ENCODE measurements around the gene WNT9B. TPM values are rescaled to one million over a fixed set of nuclear protein-coding genes. Genes with fewer than 3 reads are reported as not detected.

The WNT9B gene
- total and polyA plus RNA-seq, 2 donors = 0.02 to 0.05 TPM

DNA sequence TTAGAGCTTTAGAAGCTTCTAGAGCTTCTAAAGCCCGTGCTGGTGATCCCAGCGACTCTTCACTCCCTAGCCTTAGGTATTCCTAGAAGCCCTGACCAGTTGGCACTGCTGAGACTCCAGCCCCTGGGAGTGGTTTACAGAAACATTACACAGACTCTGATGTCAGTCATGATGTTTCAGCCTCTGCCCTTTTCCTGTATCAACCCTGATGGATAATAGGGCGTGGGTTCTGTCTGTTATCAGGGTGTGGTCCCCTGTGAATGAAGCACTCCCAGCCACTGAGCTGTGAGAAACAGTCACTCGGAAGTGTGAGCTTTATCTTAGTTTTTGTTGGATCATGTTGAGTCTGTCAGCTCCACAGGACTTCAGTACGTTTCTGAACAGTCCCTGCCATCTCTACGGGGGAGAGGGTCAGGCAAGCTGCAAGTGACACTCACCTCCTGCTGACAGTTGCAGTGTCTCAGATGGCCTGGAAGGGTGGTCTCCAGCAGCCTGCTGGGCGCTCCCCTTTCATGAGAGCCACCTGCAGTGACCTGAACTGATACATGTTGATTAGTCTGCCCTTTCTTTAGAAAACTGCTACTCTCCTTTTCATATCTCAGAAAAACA, 84.4 kb downstream of the WNT9B start:
- DNase-seq (ENCODE audit: low read depth in 6 of 9, low spot score in 9 of 9) = no peak
- WGBS = 97% methylated on average over 7 of the region's 7 CpGs
- no peak overlapping the region for H3K4me3 ChIP-seq (ENCODE audit: low read length in 2 of 2)
- no peaks in the 10 kb centered on the region for H3K4me1 ChIP-seq (ENCODE audit: control insufficient read depth in 2 of 2, insufficient read depth in 2 of 2, low read length in 2 of 2)
- no peaks in the 10 kb centered on the region for H3K27me3 ChIP-seq (ENCODE audit: control insufficient read depth in 2 of 2, insufficient read depth in 1 of 2, low read length in 1 of 2)
- no peaks in the 10 kb centered on the region for H3K9me3 ChIP-seq (ENCODE audit: control insufficient read depth in 2 of 2, insufficient read depth in 1 of 2, low read length in 1 of 2)
- no peak overlapping the region for H3K27ac ChIP-seq (ENCODE audit: low read depth in 1 of 2, low read length in 1 of 2)
- H3K36me3 ChIP-seq (ENCODE audit: control insufficient read depth in 2 of 2, insufficient read depth in 2 of 2, low read length in 1 of 2) = peaks cover 82 to 97% of the 10 kb centered on the region in 2 donors

Other genes starting within 250 kb of the WNT9B start
- 0.42 TPM for gene WNT3, start 32.9 kb upstream of the WNT9B start, total RNA-seq
- gene WNT3, start 32.9 kb upstream of the WNT9B start, polyA plus RNA-seq = 1.0 TPM
- gene GOSR2, start 71.6 kb downstream of the WNT9B start, total RNA-seq = 21.8 TPM
- 27.5 TPM for gene GOSR2, start 71.6 kb downstream of the WNT9B start, polyA plus RNA-seq
- not detected for gene RPRML, start 127.7 kb downstream of the WNT9B start, total RNA-seq
- gene RPRML, start 127.7 kb downstream of the WNT9B start, polyA plus RNA-seq = 0.07 TPM

Data from thymus (tissue), 11 donors.